GM19238 (cell line): Measurements from ENCODE around the gene RAD51AP2.

Experiments used
- DNase-seq: peaks from one replicate; pipeline ENCODE4 v3.0.0; 2011; ENCODE audit warnings: low spot score; ENCODE audit not compliant: insufficient read length

Gene RAD51AP2

GRCh38 chr2:17470855-17471641, 47.2 kb downstream of the RAD51AP2 start:
- DNase-seq, result no peak

GRCh38 chr2:17461087-17461475, 57.2 kb downstream of the RAD51AP2 start:
- DNase-seq, result no peak
